Activated CD8-positive, alpha-beta memory T cell treated with anti-CD3 and anti-CD28 coated beads for 1 hour (primary cell): Measurements from ENCODE around the gene LRP1B.
"Not testable (repeated sequence)": the region's sequence is repeated elsewhere in the genome, so short reads cannot be mapped to it uniquely, and the experiment has no call there.

Source experiments
- DNase-seq, 2 donors: peaks; one replicate each; pipeline ENCODE4 v3.0.0-alpha.2; 2020; ENCODE audit warnings: low read depth in 1 of 2; ENCODE audit errors: extremely low read depth in 1 of 2

The LRP1B gene

GRCh38 chr2:141906678-141907077 is 224.1 kb downstream of the LRP1B start:
- DNase-seq: no peak

GRCh38 chr2:141900826-141901225 is 230.0 kb downstream of the LRP1B start:
- DNase-seq: no peak

GRCh38 chr2:141899740-141900139 is 231.1 kb downstream of the LRP1B start:
- DNase-seq: no peak

GRCh38 chr2:141889788-141890187 is 241.0 kb downstream of the LRP1B start:
- no peak for DNase-seq

- no peak for DNase-seq
Observed at GRCh38 chr2:141888987-141889555, 241.7 kb downstream of the LRP1B start.

- no peak for DNase-seq
Observed at GRCh38 chr2:141887363-141887762, 243.5 kb downstream of the LRP1B start.

- DNase-seq: no peak
Observed at GRCh38 chr2:141878016-141878415, 252.8 kb downstream of the LRP1B start.

GRCh38 chr2:141871913-141872634 is 258.7 kb downstream of the LRP1B start:
- DNase-seq: no peak

GRCh38 chr2:141869572-141869971 is 261.2 kb downstream of the LRP1B start:
- DNase-seq: no peak

- DNase-seq: no peak
Observed at GRCh38 chr2:141863964-141864363, 266.9 kb downstream of the LRP1B start.

GRCh38 chr2:141856215-141856919 is 274.4 kb downstream of the LRP1B start:
- DNase-seq: no peak

- no peak for DNase-seq
Observed at GRCh38 chr2:141848191-141848590, 282.6 kb downstream of the LRP1B start.

GRCh38 chr2:141844231-141844630 is 286.6 kb downstream of the LRP1B start:
- no peak for DNase-seq

- DNase-seq: no peak
Observed at GRCh38 chr2:141835103-141835502, 295.7 kb downstream of the LRP1B start.

- DNase-seq: no peak
Observed at GRCh38 chr2:141828761-141829160, 302.1 kb downstream of the LRP1B start.

- no peak for DNase-seq
Observed at GRCh38 chr2:141824790-141825189, 306.0 kb downstream of the LRP1B start.

- DNase-seq: no peak
Observed at GRCh38 chr2:141820893-141821292, 309.9 kb downstream of the LRP1B start.

- not testable (repeated sequence) for DNase-seq
Observed at GRCh38 chr2:141815320-141815719, 315.5 kb downstream of the LRP1B start.

GRCh38 chr2:141814150-141814549 is 316.7 kb downstream of the LRP1B start:
- no peak for DNase-seq

- DNase-seq: no peak
Observed at GRCh38 chr2:141810148-141810547, 320.7 kb downstream of the LRP1B start.

- no peak for DNase-seq
Observed at GRCh38 chr2:141806090-141806489, 324.7 kb downstream of the LRP1B start.

- no peak for DNase-seq
Observed at GRCh38 chr2:141805302-141805701, 325.5 kb downstream of the LRP1B start.
